Adrenal gland (tissue), 12 donors: ENCODE data around the gene ARL4A. TPM values are rescaled to one million over a fixed set of nuclear protein-coding genes. Genes with fewer than 3 reads are reported as not detected.

Experiments
- DNase-seq, 7 donors: peaks; one replicate each; pipeline ENCODE4 v3.0.0-alpha.2; 2019 to 2020
- H3K27ac ChIP-seq, 5 donors: fragments of 200-600 bp; sonication (generic) in 4 of 5; 1 replicate in 3 of 5; 2 replicates in 2 of 5; pipeline versions ENCODE4 v1.5.1 to v1.8.0; 2016 to 2020; ENCODE audit warnings: mild to moderate bottlenecking in 1 of 5
- H3K27me3 ChIP-seq: fragments of 200-600 bp; 2 replicates; pipeline ENCODE4 v1.8.0; 2021
- H3K36me3 ChIP-seq, 2 donors: fragments of 200-600 bp; replicated peaks in 1 of 2; 1 replicate in 1 of 2; 2 replicates in 1 of 2; pipeline versions ENCODE4 v1.5.1 to v1.8.0; 2018 to 2022
- H3K4me1 ChIP-seq, 2 donors: fragments of 200-600 bp; replicated peaks in 1 of 2; 1 replicate in 1 of 2; 2 replicates in 1 of 2; pipeline versions ENCODE4 v1.5.1 to v1.8.0; 2018 to 2021
- H3K4me3 ChIP-seq, 4 donors: fragments of 200-600 bp; sonication (generic) in 3 of 4; one replicate each; pipeline ENCODE4 v1.5.1; 2016 to 2018
- H3K9me3 ChIP-seq, 3 donors: fragments of 200-600 bp; sonication (generic) in 1 of 3; replicated peaks in 1 of 3; 1 replicate in 2 of 3; 2 replicates in 1 of 3; pipeline versions ENCODE4 v1.5.1 to v1.8.0; 2016 to 2021
- POLR2A ChIP-seq, 2 donors: fragments of 450-650 bp; IDR thresholded peaks; one replicate each; pipeline ENCODE4 v1.6.1; 2017; ENCODE audit warnings: antibody characterized with exemption in 2 of 2, mild to moderate bottlenecking in 2 of 2, moderate library complexity in 1 of 2
- WGBS, 4 donors: extraction: QIAGEN DNeasy Blood & Tissue Kit in 2 of 4; methylation state at CpG; one replicate each; pipeline versions ENCODE4 v1.1.5 to v1.1.7; 2013 to 2017; 5-methylcytosine and 5-hydroxymethylcytosine counted together
- intact Hi-C, 2 donors: fragments of 100-400 bp; cut with DNase I; formaldehyde crosslinking; loops; one replicate each; pipeline versions ENCODE4 v1.14.1 to v1.15.0; 2022 to 2023
- polyA plus RNA-seq, 3 donors: library from polyadenylated mRNA; stranded (reverse); fragments of 200-250 nt in 2 of 3; fragments of 350-450 nt in 1 of 3; fragmentation: Illumina TruSeq in 1 of 3; extraction: RNeasy Lipid Tissue Mini Kit (QIAGEN cat#74804) in 1 of 3; gene quantifications; one replicate each; pipeline ENCODE4 v1.2.3, GENCODE V29; 2013 to 2014
- total RNA-seq, 9 donors: library from RNA; depleted of rRNA in 4 of 9; stranded (reverse); fragments of >200 nt in 4 of 9; fragments of 120-200 nt in 1 of 9; fragmentation: NEBNext Ultra II Directional in 1 of 9; extraction: Animal tissue kit (Norgen Biotek cat#: 25700) in 1 of 9; gene quantifications; one replicate each; pipeline versions ENCODE4 v1.1.0 to v1.2.4, GENCODE V29; 2013 to 2023
- TF ChIP-seq, protein P1 (sequence below), 6 experiments: fragments of 450-650 bp in 4 of 6; fragments of 200-600 bp in 2 of 6; sonication (generic) in 1 of 6; IDR thresholded peaks; 1 replicate in 5 of 6; 2 replicates in 1 of 6; pipeline versions ENCODE4 v1.5.1 to v1.8.0; 2016 to 2021; ENCODE audit warnings: antibody characterized with exemption in 6 of 6, mild to moderate bottlenecking in 2 of 6, moderate library complexity in 1 of 6
- donor health status: healthy with polysubstance abuse.
- donor health status: Bipolar disorder and iron deficiency.
- donor health status: DM: yes; HTN: yes; CAD: no.
- donor health status: DM: no; HTN: no; CAD: no.
- donor health status: DM: no; HTN: no; CAD: no.
- donor health status: DM: yes; HTN: yes; CAD: no.

The ARL4A gene
- total and polyA plus RNA-seq, 12 donors: 7.7 to 27.8 (median 10.1) TPM

DNA sequence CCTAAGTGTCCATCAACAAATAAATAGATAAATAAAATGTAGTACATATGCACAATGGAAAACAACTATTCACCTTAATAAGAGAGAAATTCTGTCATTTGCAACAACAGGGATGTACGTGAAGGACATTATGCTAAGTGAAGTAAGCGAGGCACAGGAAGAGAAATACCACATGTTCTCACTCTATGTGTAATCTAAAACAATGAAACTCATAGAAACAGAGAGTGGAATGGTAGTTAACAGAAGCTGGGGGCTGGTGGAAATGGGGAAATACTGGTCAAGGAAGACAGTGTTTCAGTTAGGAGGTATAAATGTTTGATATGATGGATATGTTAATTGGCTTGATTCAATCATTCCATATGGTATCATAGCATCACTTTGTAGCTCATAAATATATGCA lies 43.1 kb downstream of the ARL4A start:
- no peaks in the 10 kb centered on the region for H3K9me3 ChIP-seq
- DNase-seq: no peak
- no peaks in the 10 kb centered on the region for H3K36me3 ChIP-seq
- no peak overlapping the region for H3K27ac ChIP-seq
- TF ChIP-seq, protein P1, sequence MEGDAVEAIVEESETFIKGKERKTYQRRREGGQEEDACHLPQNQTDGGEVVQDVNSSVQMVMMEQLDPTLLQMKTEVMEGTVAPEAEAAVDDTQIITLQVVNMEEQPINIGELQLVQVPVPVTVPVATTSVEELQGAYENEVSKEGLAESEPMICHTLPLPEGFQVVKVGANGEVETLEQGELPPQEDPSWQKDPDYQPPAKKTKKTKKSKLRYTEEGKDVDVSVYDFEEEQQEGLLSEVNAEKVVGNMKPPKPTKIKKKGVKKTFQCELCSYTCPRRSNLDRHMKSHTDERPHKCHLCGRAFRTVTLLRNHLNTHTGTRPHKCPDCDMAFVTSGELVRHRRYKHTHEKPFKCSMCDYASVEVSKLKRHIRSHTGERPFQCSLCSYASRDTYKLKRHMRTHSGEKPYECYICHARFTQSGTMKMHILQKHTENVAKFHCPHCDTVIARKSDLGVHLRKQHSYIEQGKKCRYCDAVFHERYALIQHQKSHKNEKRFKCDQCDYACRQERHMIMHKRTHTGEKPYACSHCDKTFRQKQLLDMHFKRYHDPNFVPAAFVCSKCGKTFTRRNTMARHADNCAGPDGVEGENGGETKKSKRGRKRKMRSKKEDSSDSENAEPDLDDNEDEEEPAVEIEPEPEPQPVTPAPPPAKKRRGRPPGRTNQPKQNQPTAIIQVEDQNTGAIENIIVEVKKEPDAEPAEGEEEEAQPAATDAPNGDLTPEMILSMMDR (IDR thresholded peaks at IDR 0.05): no peak
- no peak for TF ChIP-seq POLR2A (IDR thresholded peaks at IDR 0.05)
- 37 to 65% (median 56%) methylated on average over 2 of the region's 2 CpGs for WGBS, 4 donors
- H3K4me3 ChIP-seq: no peak overlapping the region
- H3K4me1 ChIP-seq: peaks cover 0 to 6% of the 10 kb centered on the region in 2 donors
- intact Hi-C loops: no loop called here
- H3K27me3 ChIP-seq: no peaks in the 10 kb centered on the region

DNA sequence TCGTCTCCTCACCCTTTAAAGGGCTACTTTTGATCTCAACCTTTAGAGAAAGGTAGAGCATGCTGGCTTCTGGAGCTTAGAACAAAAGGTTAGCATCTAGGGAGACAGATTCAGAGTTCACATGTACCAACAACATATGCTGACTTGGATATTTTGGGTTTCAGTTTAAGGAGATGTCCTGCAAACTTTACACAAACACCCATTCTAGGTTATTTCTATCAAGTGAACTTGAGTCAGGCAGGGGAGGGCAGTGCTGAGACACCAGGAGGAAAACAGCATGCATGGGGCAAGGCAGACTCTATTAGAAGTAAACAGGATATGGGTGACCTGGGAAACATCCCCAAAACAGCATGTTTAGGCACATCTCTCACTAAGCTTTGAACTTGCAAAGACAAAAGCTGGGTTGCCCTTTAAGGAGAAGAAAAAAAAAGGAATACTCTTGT lies 43.8 kb downstream of the ARL4A start:
- H3K27me3 ChIP-seq: no peaks in the 10 kb centered on the region
- H3K9me3 ChIP-seq: no peaks in the 10 kb centered on the region
- H3K27ac ChIP-seq: no peak overlapping the region
- TF ChIP-seq, protein P1 (IDR thresholded peaks at IDR 0.05): no peak
- TF ChIP-seq POLR2A (IDR thresholded peaks at IDR 0.05): no peak
- intact Hi-C loops: no loop called here
- no peak overlapping the region for H3K4me3 ChIP-seq
- no peaks in the 10 kb centered on the region for H3K36me3 ChIP-seq
- WGBS, 4 donors: 96 to 100% (median 96%) methylated on average over 1 of the region's 1 CpG
- no peak for DNase-seq
- H3K4me1 ChIP-seq: peaks cover 0 to 6% of the 10 kb centered on the region in 2 donors

DNA sequence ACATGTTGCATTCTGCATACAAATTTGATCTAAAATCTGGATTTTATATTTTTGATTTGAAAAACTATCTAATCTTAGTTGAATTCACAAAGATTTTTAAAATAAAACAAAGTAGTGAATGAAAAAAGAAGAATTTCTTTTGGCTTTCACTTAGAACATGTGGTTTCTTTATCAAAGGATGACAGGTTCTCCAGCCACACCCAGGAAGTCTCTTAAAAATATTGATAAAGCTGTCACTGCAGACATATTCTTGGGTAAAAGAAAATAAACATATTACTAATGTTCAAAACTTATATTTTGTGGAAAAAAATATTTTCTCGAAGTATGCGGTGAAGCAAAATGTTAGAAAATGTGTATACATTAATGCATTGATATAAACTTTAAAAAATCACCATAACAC lies 44.3 kb downstream of the ARL4A start:
- DNase-seq: no peak
- Histone ChIP-seq H3K27ac (no peak overlapping the region), H3K27me3 (no peaks in the 10 kb centered on the region), H3K36me3 (no peaks in the 10 kb centered on the region), H3K4me1 (peaks cover 0 to 6% of the 10 kb centered on the region in 2 donors), H3K9me3 (no peaks in the 10 kb centered on the region), H3K4me3 (no peak overlapping the region)
- TF ChIP-seq, protein P1 (IDR thresholded peaks at IDR 0.05): no peak
- TF ChIP-seq POLR2A (IDR thresholded peaks at IDR 0.05): no peak
- intact Hi-C loops: no loop called here
- WGBS, 4 donors: 79 to 85% (median 83%) methylated on average over 2 of the region's 2 CpGs

DNA sequence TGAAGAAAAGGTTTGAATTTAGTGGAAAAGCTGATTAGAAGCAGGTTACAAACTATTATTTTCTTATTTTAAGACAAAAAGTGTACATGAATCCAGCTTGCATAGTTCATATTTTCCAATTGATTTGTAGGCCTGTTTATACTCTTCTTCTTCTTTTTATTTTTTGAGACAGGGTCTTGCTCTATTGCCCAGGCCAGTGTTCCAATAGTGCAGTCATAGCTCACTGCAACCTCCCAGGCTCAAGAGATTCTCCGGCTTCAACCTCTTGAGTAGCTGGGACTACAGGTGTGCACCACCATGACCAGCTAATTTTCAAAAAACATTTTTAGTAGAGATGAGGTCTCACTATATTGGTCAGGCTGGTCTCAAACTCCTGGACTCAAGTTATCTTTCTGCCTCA lies 45.0 kb downstream of the ARL4A start:
- no peak overlapping the region for H3K27ac ChIP-seq
- peaks cover 0 to 6% of the 10 kb centered on the region in 2 donors for H3K4me1 ChIP-seq
- WGBS, 4 donors: 89 to 100% (median 99%) methylated on average over 1 of the region's 1 CpG
- no peaks in the 10 kb centered on the region for H3K27me3 ChIP-seq
- TF ChIP-seq POLR2A (IDR thresholded peaks at IDR 0.05): no peak
- DNase-seq: no peak
- no peak overlapping the region for H3K4me3 ChIP-seq
- no peaks in the 10 kb centered on the region for H3K36me3 ChIP-seq
- no peaks in the 10 kb centered on the region for H3K9me3 ChIP-seq
- intact Hi-C loops: no loop called here

DNA sequence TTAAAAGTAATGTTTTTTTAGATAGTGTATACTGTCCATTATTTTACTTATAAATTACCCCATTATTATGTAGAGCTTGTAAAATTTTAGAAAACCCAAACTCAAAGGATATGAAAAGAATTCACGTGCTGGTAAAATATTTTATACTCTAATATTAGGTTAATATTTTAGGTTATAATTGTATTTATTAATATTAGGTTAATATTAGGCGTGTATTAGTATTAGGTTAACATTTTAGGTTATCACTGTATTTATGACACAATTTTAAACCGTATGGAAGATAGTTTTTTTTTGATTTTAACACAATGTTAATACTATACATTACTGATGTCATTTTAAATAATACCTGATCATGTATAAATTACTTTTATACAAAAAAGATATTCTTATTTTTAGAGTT lies 48.5 kb downstream of the ARL4A start:
- Histone ChIP-seq H3K27me3 (no peaks in the 10 kb centered on the region), H3K4me3 (no peak overlapping the region), H3K36me3 (no peaks in the 10 kb centered on the region), H3K27ac (no peak overlapping the region), H3K4me1 (no peaks in the 10 kb centered on the region), H3K9me3 (no peaks in the 10 kb centered on the region)
- TF ChIP-seq, protein P1 (IDR thresholded peaks at IDR 0.05): no peak
- no peak for TF ChIP-seq POLR2A (IDR thresholded peaks at IDR 0.05)
- intact Hi-C loops: no loop called here
- 52 to 73% (median 68%) methylated on average over 3 of the region's 3 CpGs for WGBS, 4 donors
- no peak for DNase-seq
